ENCODE results near the gene MAML2. TPM values are rescaled to one million over a fixed set of nuclear protein-coding genes. Genes with fewer than 3 reads are reported as not detected.

The MAML2 gene
- total and polyA plus RNA-seq, 2 of the 8 experiments (the other 6 are each of a cell fraction or from before 2014, with no cell fraction given) = 3.8 to 6.6 TPM

- Histone ChIP-seq H3K4ac (replicated peaks; ENCODE audit: insufficient read length, low read depth, low read length) (no peak overlapping the region), H3K23ac (ENCODE audit: insufficient read length) (no peak overlapping the region), H2BK12ac (ENCODE audit: low read depth, low read length) (no peak overlapping the region), H3K27ac (ENCODE audit: low read depth, low read length) (no peak overlapping the region), H3K36me3 (ENCODE audit: control insufficient read depth in 2 of 4, insufficient read depth in 4 of 4, low read length in 3 of 4) (peaks cover 0 to 8% (median 0%) of the 10 kb centered on the region in 4 experiments; a peak in 3 of 8 replicates), H2BK15ac (ENCODE audit: low read length) (no peak overlapping the region), H3K79me1 (ENCODE audit: low read depth, low read length) (no peaks in the 10 kb centered on the region), H4K91ac (replicated peaks; ENCODE audit: insufficient read length, low read length) (no peak overlapping the region), H3K9me3 (ENCODE audit: insufficient read depth in 2 of 2, low read depth in 1 of 2, low read length in 1 of 2) (no peaks in the 10 kb centered on the region), H2AK5ac (ENCODE audit: low read depth, low read length) (no peak overlapping the region), H3K23me2 (ENCODE audit: low read depth, low read length) (no peaks in the 10 kb centered on the region), H2AFZ (ENCODE audit: low read length) (no peak overlapping the region), H3K4me1 (replicated peaks in 1 of 4; ENCODE audit: control insufficient read depth in 3 of 4, insufficient read depth in 4 of 4, low read length in 3 of 4) (no peaks in the 10 kb centered on the region), H2BK120ac (replicated peaks; ENCODE audit: low read depth, low read length) (no peak overlapping the region), H3K18ac (ENCODE audit: extremely low read depth, low read length) (no peak overlapping the region), H2BK20ac (ENCODE audit: low read length) (no peak overlapping the region), H4K20me1 (replicated peaks in 1 of 2; ENCODE audit: control insufficient read depth in 1 of 2, insufficient read depth in 2 of 2, low read length in 2 of 2) (no peaks in the 10 kb centered on the region), H3K4me2 (ENCODE audit: insufficient read depth in 1 of 2, low read depth in 2 of 2, low read length in 2 of 2) (no peak overlapping the region), H3K9ac (replicated peaks in 1 of 4; ENCODE audit: extremely low read depth in 1 of 4, low read depth in 3 of 4, low read length in 3 of 4) (no peak overlapping the region), H2BK5ac (ENCODE audit: low read depth, low read length) (no peak overlapping the region), H3K27me3 (replicated peaks in 1 of 4; ENCODE audit: control insufficient read depth in 3 of 4, extremely low read depth in 1 of 4, insufficient read depth in 3 of 4, low read length in 3 of 4) (no peaks in the 10 kb centered on the region), H3K56ac (replicated peaks; ENCODE audit: insufficient read length, low read depth, low read length) (no peak overlapping the region), H4K8ac (ENCODE audit: extremely low read depth, insufficient read depth, low read length) (no peak overlapping the region), H4K5ac (ENCODE audit: insufficient read length, low read depth, low read length) (no peak overlapping the region), H3K4me3 (ENCODE audit: extremely low read depth in 1 of 4, insufficient read depth in 2 of 4, low read depth in 3 of 4, low read length in 4 of 4) (no peak overlapping the region), H3K14ac (ENCODE audit: insufficient read length) (no peak overlapping the region), H3K79me2 (ENCODE audit: control insufficient read depth in 1 of 2, insufficient read depth in 2 of 2, low read length in 2 of 2) (no peaks in the 10 kb centered on the region)
- WGBS, 2 experiments (ENCODE audit: extremely low coverage in 1 of 2, insufficient coverage in 1 of 2, insufficient read length in 1 of 2, insufficient replicate concordance in 2 of 2, low coverage in 1 of 2, low lambda C conversion rate in 2 of 2, missing lambda C conversion rate in 1 of 2) = 92% methylated on average over 1 of the region's 1 CpG; no CpG with 5 or more reads in 1 of the 2 experiments
- TF ChIP-seq MAFK (IDR thresholded peaks at IDR 0.05; ENCODE audit: low read depth, low read length) = no peak
- TF ChIP-seq TAF1 (IDR thresholded peaks at IDR 0.05; ENCODE audit: low read depth, low read length) = no peak
- no peak for DNase-seq (ENCODE audit: low read depth in 1 of 2, low spot score in 2 of 2)
- ChIA-PET POLR2A (ENCODE audit: partially characterized antibody) (no interaction called here), CTCF (ENCODE audit: partially characterized antibody) (interaction anchor here (0.8 to 1.9 kb wide), 3 partner anchors 15 to 522 kb away, joined by 3 to 7 read pairs (median 3); partner anchors contain the start of gene MAML2)
- FAIRE-seq = no peak
Observed at GRCh38 chr11:96357794-96358193, 14.8 kb upstream of the MAML2 start.
